DND-41 (cell line): ENCODE measurements around the gene KRTAP4-6.
"Not testable (repeated sequence)": the region's sequence is repeated elsewhere in the genome, so short reads cannot be mapped to it uniquely, and the experiment has no call there.

Experiments
- ATAC-seq: fragments of 200-7000 bp; cut with Tn5 transposase; 3 replicates; pipeline ENCODE4 v1.9.1; 2021; ENCODE audit warnings: low read depth; ENCODE audit not compliant: insufficient read depth
- DNase-seq: peaks from one replicate; pipeline ENCODE4 v3.0.0-alpha.2; 2020
- H2AFZ ChIP-seq: 2 replicates; pipeline ENCODE4 v1.6.0; 2012; ENCODE audit warnings: low read depth, low read length
- H3K27ac ChIP-seq: 2 replicates; pipeline ENCODE4 v1.5.1; 2012; ENCODE audit warnings: low read length, inconsistent platforms
- H3K27me3 ChIP-seq: fragments of 200-600 bp; sonication (generic); 2 replicates; pipeline ENCODE4 v1.6.0; 2012; ENCODE audit warnings: low read length, mild to moderate bottlenecking, inconsistent platforms; ENCODE audit not compliant: insufficient read depth, poor library complexity
- H3K36me3 ChIP-seq: 2 replicates; pipeline ENCODE4 v1.5.1; 2012; ENCODE audit warnings: low read length, inconsistent platforms; ENCODE audit not compliant: insufficient read depth
- H3K4me1 ChIP-seq: 2 replicates; pipeline ENCODE4 v1.5.1; 2012; ENCODE audit warnings: mild to moderate bottlenecking, low read length; ENCODE audit not compliant: insufficient read depth
- H3K4me2 ChIP-seq: 2 replicates; pipeline ENCODE4 v1.6.0; 2012; ENCODE audit warnings: mild to moderate bottlenecking, moderate library complexity, low read length, inconsistent platforms; ENCODE audit not compliant: insufficient read depth
- H3K4me3 ChIP-seq, 2 experiments: fragments of 200-600 bp in 1 of 2; shearing (Covaris generic) in 1 of 2; 2 replicates each; pipeline ENCODE4 v1.5.1; 2012 to 2016; ENCODE audit warnings: inconsistent platforms in 2 of 2, low read length in 2 of 2, mild to moderate bottlenecking in 2 of 2, low read depth in 1 of 2, moderate library complexity in 1 of 2
- H3K79me2 ChIP-seq: 2 replicates; pipeline ENCODE4 v1.6.0; 2012; ENCODE audit warnings: low read length, inconsistent platforms; ENCODE audit not compliant: insufficient read depth
- H3K9ac ChIP-seq: 2 replicates; pipeline ENCODE4 v1.6.0; 2012; ENCODE audit warnings: low read depth, mild to moderate bottlenecking, inconsistent platforms, low read length, moderate library complexity
- H3K9me3 ChIP-seq: 2 replicates; pipeline ENCODE4 v1.5.1; 2012; ENCODE audit warnings: low read length, moderate library complexity, mild to moderate bottlenecking, inconsistent platforms; ENCODE audit not compliant: insufficient read depth, severe bottlenecking
- H4K20me1 ChIP-seq: 2 replicates; pipeline ENCODE4 v1.6.0; 2012; ENCODE audit warnings: low read length; ENCODE audit not compliant: insufficient read depth
- CTCF ChIP-seq: IDR thresholded peaks from 2 replicates; pipeline ENCODE4 v1.5.1; 2012; ENCODE audit warnings: borderline replicate concordance, low read length, moderate library complexity, mild to moderate bottlenecking; ENCODE audit not compliant: poor library complexity, severe bottlenecking; ENCODE audit errors: extremely low read depth
- EZH2 ChIP-seq: IDR thresholded peaks from 3 replicates; pipeline ENCODE4 v1.6.1; 2012; ENCODE audit warnings: borderline replicate concordance, low read depth, mild to moderate bottlenecking, moderate library complexity, low read length, inconsistent platforms; ENCODE audit not compliant: severe bottlenecking

Gene KRTAP4-6

DNA sequence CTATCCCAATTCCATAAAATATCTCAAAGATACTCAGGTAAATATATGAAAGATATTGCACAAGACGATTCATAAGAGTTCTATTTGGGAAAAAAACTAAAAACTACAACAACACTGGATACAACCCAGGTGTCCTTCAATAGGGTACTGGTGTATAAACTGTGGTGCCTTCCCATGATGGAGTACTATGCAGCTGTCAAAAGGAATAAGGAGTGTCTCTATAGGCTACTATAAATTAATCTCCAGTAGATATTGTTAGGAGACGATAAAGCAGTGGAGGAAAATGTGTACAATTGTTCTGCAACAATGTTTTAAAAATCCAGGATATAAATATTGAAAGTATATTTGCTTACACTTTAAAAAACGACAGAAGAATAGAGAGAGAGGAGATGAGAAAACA is 13.9 kb downstream of the KRTAP4-6 start:
- H3K27me3 ChIP-seq, result peaks cover 4% of the 10 kb centered on the region
- no peak overlapping the region for H3K27ac ChIP-seq
- DNase-seq (no peak), ATAC-seq (no peak)
- no peaks in the 10 kb centered on the region for H3K36me3 ChIP-seq
- no peak overlapping the region for H3K4me3 ChIP-seq
- H3K9me3 ChIP-seq, result no peaks in the 10 kb centered on the region
- no peak for TF ChIP-seq CTCF
- no peak for TF ChIP-seq EZH2
- no peaks in the 10 kb centered on the region for H3K4me1 ChIP-seq
- no peak overlapping the region for H3K4me2 ChIP-seq
- H3K9ac ChIP-seq, result no peak overlapping the region
- no peaks in the 10 kb centered on the region for H3K79me2 ChIP-seq
- H4K20me1 ChIP-seq, result no peaks in the 10 kb centered on the region
- H2AFZ ChIP-seq, result no peak overlapping the region

- Histone ChIP-seq H3K27me3 (peaks cover 2% of the 10 kb centered on the region), H3K9ac (no peak overlapping the region), H3K4me1 (no peaks in the 10 kb centered on the region), H3K4me3 (no peak overlapping the region), H3K4me2 (no peak overlapping the region), H3K27ac (no peak overlapping the region), H3K9me3 (no peaks in the 10 kb centered on the region), H3K36me3 (no peaks in the 10 kb centered on the region), H2AFZ (no peak overlapping the region), H3K79me2 (no peaks in the 10 kb centered on the region), H4K20me1 (no peaks in the 10 kb centered on the region)
- DNase-seq (no peak), ATAC-seq (no peak)
- TF ChIP-seq CTCF, result no peak
- no peak for TF ChIP-seq EZH2
These were observed 15.3 kb downstream of the KRTAP4-6 start for GRCh38 chr17:41125064-41125463.

- not testable (repeated sequence) for H3K27me3 ChIP-seq, H3K79me2 ChIP-seq, H3K36me3 ChIP-seq, H3K27ac ChIP-seq, DNase-seq, H3K4me3 ChIP-seq, H4K20me1 ChIP-seq, H3K9me3 ChIP-seq, H3K9ac ChIP-seq, H3K4me1 ChIP-seq, H3K4me2 ChIP-seq, ATAC-seq, H2AFZ ChIP-seq
These were observed 16.4 kb downstream of the KRTAP4-6 start, which contains the start of gene KRTAP4-12 for GRCh38 chr17:41123991-41124371. Gene KRTAP4-12, minus strand, starts transcription at chr17:41124182. Its CDS starts 60 bp downstream, at chr17:41124122.

- H2AFZ ChIP-seq, H3K9me3 ChIP-seq, H3K79me2 ChIP-seq, H3K4me1 ChIP-seq, H3K27ac ChIP-seq, ATAC-seq, H3K4me3 ChIP-seq, H3K4me2 ChIP-seq, H3K9ac ChIP-seq, H3K27me3 ChIP-seq, H3K36me3 ChIP-seq, DNase-seq, H4K20me1 ChIP-seq: not testable (repeated sequence)
These were observed 16.9 kb downstream of the KRTAP4-6 start for GRCh38 chr17:41123292-41123990.
